ENCODE results near the gene OGT.

OGT gene

GRCh38 chrX:71625471-71625870, 92.6 kb downstream of the OGT start:
- no peak for DNase-seq

All from T-helper 9 cell (primary cell).